Caco-2 (cell line): Measurements from ENCODE around the gene NFIX. TPM values are rescaled to one million over a fixed set of nuclear protein-coding genes. Genes with fewer than 3 reads are reported as not detected.

Source experiments
- BruUV-seq: library from RNA; stranded (reverse); fragments of 400-500 nt; replicated peaks from 2 replicates; lab custom pipeline; 2021; lab: Mats Ljungman, UMichigan
- CTCF ChIA-PET: fragments of 300-600 bp; sonication (Branson Sonifier 250); formaldehyde crosslinking; loops from one replicate; lab custom pipeline; 2022; ENCODE audit warnings: antibody characterized with exemption; lab: Charles Lee
- POLR2A ChIA-PET: fragments of 300-600 bp; sonication (Branson Sonifier 250); formaldehyde crosslinking; loops from one replicate; lab custom pipeline; 2022; ENCODE audit warnings: antibody characterized with exemption; lab: Charles Lee
- DNase-seq, 2 experiments: peaks; one replicate each; pipeline versions ENCODE4 v3.0.0 to v3.0.0-alpha.2; 2020 to 2022
- H3K27me3 ChIP-seq: replicated peaks from 2 replicates; pipeline ENCODE4 v1.6.0; 2011; ENCODE audit warnings: low read length; ENCODE audit not compliant: control insufficient read depth, insufficient read depth
- H3K36me3 ChIP-seq: 2 replicates; pipeline ENCODE4 v1.5.1; 2011; ENCODE audit warnings: low read length; ENCODE audit not compliant: control insufficient read depth, insufficient read depth
- H3K4me1 ChIP-seq: fragments of 250-450 bp; sonication (Bioruptor Pico); 2 replicates; pipeline ENCODE4 v1.5.1; 2020; ENCODE audit warnings: mild to moderate bottlenecking
- H3K4me3 ChIP-seq: 2 replicates; pipeline ENCODE4 v1.5.1; 2011; ENCODE audit warnings: low read depth, mild to moderate bottlenecking, control low read depth, low read length
- H3K9me3 ChIP-seq: fragments of 250-450 bp; sonication (Bioruptor Pico); 2 replicates; pipeline ENCODE4 v1.5.1; 2020; ENCODE audit warnings: mild to moderate bottlenecking, moderate library complexity
- H3K27ac Mint-ChIP-seq: one replicate; pipeline ENCODE4 v1.8.0; 2022; ENCODE audit warnings: mixed read lengths; ENCODE audit not compliant: unreplicated experiment
- H3K27me3 Mint-ChIP-seq: one replicate; pipeline ENCODE4 v1.8.0; 2022; ENCODE audit warnings: mixed read lengths; ENCODE audit not compliant: insufficient read depth, unreplicated experiment
- H3K36me3 Mint-ChIP-seq: one replicate; pipeline ENCODE4 v1.8.0; 2022; ENCODE audit warnings: mild to moderate bottlenecking, mixed read lengths; ENCODE audit not compliant: insufficient read depth, unreplicated experiment
- H3K4me1 Mint-ChIP-seq: one replicate; pipeline ENCODE4 v1.8.0; 2022; ENCODE audit warnings: low read depth, mixed read lengths; ENCODE audit not compliant: unreplicated experiment
- H3K4me3 Mint-ChIP-seq: one replicate; pipeline ENCODE4 v1.8.0; 2022; ENCODE audit warnings: mild to moderate bottlenecking, moderate library complexity, mixed read lengths; ENCODE audit not compliant: unreplicated experiment
- H3K9me3 Mint-ChIP-seq: one replicate; pipeline ENCODE4 v1.8.0; 2022; ENCODE audit warnings: mixed read lengths; ENCODE audit not compliant: unreplicated experiment
- CTCF ChIP-seq, 2 experiments: fragments of 200-600 bp in 1 of 2; IDR thresholded peaks; 1 replicate in 1 of 2; 2 replicates in 1 of 2; pipeline versions ENCODE4 v1.5.1 to v1.8.0; 2011 to 2022; ENCODE audit warnings: antibody characterized with exemption in 1 of 2, control low read depth in 1 of 2, inconsistent platforms in 1 of 2, low read depth in 1 of 2, low read length in 1 of 2, mild to moderate bottlenecking in 1 of 2, moderate library complexity in 1 of 2; ENCODE audit not compliant: insufficient read depth in 1 of 2, severe bottlenecking in 1 of 2, unreplicated experiment in 1 of 2
- intact Hi-C: fragments of 100-400 bp; cut with micrococcal nuclease; formaldehyde crosslinking; loops from one replicate; pipeline ENCODE4 v1.10.0; 2022; ENCODE audit not compliant: unreplicated experiment
- total RNA-seq: library from RNA; stranded (reverse); gene quantifications from 2 replicates; pipeline ENCODE4 v1.2.3, GENCODE V29; 2022

NFIX gene
- total RNA-seq, 1 experiment from 2014 or later: 0.82 TPM

GRCh38 chr19:13014101-13014920, 19.0 kb downstream of the NFIX start:
- POLR2A ChIA-PET: no interaction called here
- Histone ChIP-seq H3K4me1 (peaks cover 8% of the 10 kb centered on the region; the same call in 1 of the 2 replicates), H3K4me3 (no peak overlapping the region), H3K36me3 (no peaks in the 10 kb centered on the region), H3K27me3 (no peaks in the 10 kb centered on the region), H3K9me3 (no peaks in the 10 kb centered on the region)
- Mint-ChIP-seq H3K36me3 (no peaks in the 10 kb centered on the region), H3K4me3 (no peak overlapping the region), H3K4me1 (peaks cover 5% of the 10 kb centered on the region), H3K27ac (no peak overlapping the region), H3K27me3 (peaks cover 23% of the 10 kb centered on the region), H3K9me3 (no peaks in the 10 kb centered on the region)
- no peak for DNase-seq
- TF ChIP-seq CTCF (IDR thresholded peaks at IDR 0.05; ENCODE audit: insufficient read depth in 1 of 2, low read depth in 1 of 2, low read length in 1 of 2, severe bottlenecking in 1 of 2, unreplicated experiment in 1 of 2): no peak
- CTCF ChIA-PET: interaction anchor here (1.0 kb wide), 1 partner anchor 49 kb away, joined by 3 read pairs; no protein-coding TSS in a partner anchor
- intact Hi-C loops: no loop called here
- no TSS peak for BruUV-seq

- POLR2A ChIA-PET: no interaction called here
- no peaks in the 10 kb centered on the region for H3K36me3 Mint-ChIP-seq
- no peaks in the 10 kb centered on the region for H3K9me3 Mint-ChIP-seq
- H3K9me3 ChIP-seq: no peaks in the 10 kb centered on the region
- H3K27me3 ChIP-seq: no peaks in the 10 kb centered on the region
- peaks cover 8% of the 10 kb centered on the region; the same call in 1 of the 2 replicates for H3K4me1 ChIP-seq
- no TSS peak for BruUV-seq
- no peak overlapping the region for H3K27ac Mint-ChIP-seq
- intact Hi-C loops: no loop called here
- H3K36me3 ChIP-seq: no peaks in the 10 kb centered on the region
- CTCF ChIA-PET: no interaction called here
- H3K4me1 Mint-ChIP-seq: peaks cover 5% of the 10 kb centered on the region
- H3K4me3 Mint-ChIP-seq: no peak overlapping the region
- no peak overlapping the region for H3K4me3 ChIP-seq
- TF ChIP-seq CTCF (IDR thresholded peaks at IDR 0.05; ENCODE audit: insufficient read depth in 1 of 2, low read depth in 1 of 2, low read length in 1 of 2, severe bottlenecking in 1 of 2, unreplicated experiment in 1 of 2): no peak
- peaks cover 26% of the 10 kb centered on the region for H3K27me3 Mint-ChIP-seq
- DNase-seq: no peak
These were observed 19.6 kb downstream of the NFIX start for GRCh38 chr19:13014921-13015280.

- ChIA-PET POLR2A (no interaction called here), CTCF (no interaction called here)
- no peak for TF ChIP-seq CTCF (IDR thresholded peaks at IDR 0.05; ENCODE audit: insufficient read depth in 1 of 2, low read depth in 1 of 2, low read length in 1 of 2, severe bottlenecking in 1 of 2, unreplicated experiment in 1 of 2)
- H3K27me3 Mint-ChIP-seq: peaks cover 28% of the 10 kb centered on the region
- no peak overlapping the region for H3K27ac Mint-ChIP-seq
- peaks cover 5% of the 10 kb centered on the region for H3K4me1 Mint-ChIP-seq
- no peaks in the 10 kb centered on the region for H3K27me3 ChIP-seq
- no peaks in the 10 kb centered on the region for H3K9me3 ChIP-seq
- no peak overlapping the region for H3K4me3 Mint-ChIP-seq
- no peaks in the 10 kb centered on the region for H3K9me3 Mint-ChIP-seq
- no TSS peak for BruUV-seq
- no peak for DNase-seq
- intact Hi-C loops: no loop called here
- H3K4me3 ChIP-seq: no peak overlapping the region
- peaks cover 8% of the 10 kb centered on the region; the same call in 1 of the 2 replicates for H3K4me1 ChIP-seq
- H3K36me3 ChIP-seq: no peaks in the 10 kb centered on the region
- H3K36me3 Mint-ChIP-seq: no peaks in the 10 kb centered on the region
These were observed 20.3 kb downstream of the NFIX start for GRCh38 chr19:13015361-13016223.
